ENCODE data around the gene METTL25B. TPM values are rescaled to one million over a fixed set of nuclear protein-coding genes. Genes with fewer than 3 reads are reported as not detected.

METTL25B gene
- total RNA-seq, 4 donors from 2014 or later = 3.5 to 69.7 (median 29.4) TPM

- no peak for DNase-seq
- intact Hi-C loops (cut with DNase I; ENCODE audit: low total_unique reads) = loop anchor here (2.0 to 10.0 kb wide), 2 partner anchors 34 to 194 kb away; no protein-coding TSS in a partner anchor
- no peaks in the 10 kb centered on the region for H3K9me3 ChIP-seq
- TF ChIP-seq, protein P1, sequence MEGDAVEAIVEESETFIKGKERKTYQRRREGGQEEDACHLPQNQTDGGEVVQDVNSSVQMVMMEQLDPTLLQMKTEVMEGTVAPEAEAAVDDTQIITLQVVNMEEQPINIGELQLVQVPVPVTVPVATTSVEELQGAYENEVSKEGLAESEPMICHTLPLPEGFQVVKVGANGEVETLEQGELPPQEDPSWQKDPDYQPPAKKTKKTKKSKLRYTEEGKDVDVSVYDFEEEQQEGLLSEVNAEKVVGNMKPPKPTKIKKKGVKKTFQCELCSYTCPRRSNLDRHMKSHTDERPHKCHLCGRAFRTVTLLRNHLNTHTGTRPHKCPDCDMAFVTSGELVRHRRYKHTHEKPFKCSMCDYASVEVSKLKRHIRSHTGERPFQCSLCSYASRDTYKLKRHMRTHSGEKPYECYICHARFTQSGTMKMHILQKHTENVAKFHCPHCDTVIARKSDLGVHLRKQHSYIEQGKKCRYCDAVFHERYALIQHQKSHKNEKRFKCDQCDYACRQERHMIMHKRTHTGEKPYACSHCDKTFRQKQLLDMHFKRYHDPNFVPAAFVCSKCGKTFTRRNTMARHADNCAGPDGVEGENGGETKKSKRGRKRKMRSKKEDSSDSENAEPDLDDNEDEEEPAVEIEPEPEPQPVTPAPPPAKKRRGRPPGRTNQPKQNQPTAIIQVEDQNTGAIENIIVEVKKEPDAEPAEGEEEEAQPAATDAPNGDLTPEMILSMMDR (IDR thresholded peaks at IDR 0.05) = no peak
- no peak for TF ChIP-seq POLR2A (IDR thresholded peaks at IDR 0.05)
- H3K4me1 ChIP-seq = no peaks in the 10 kb centered on the region
- no peaks in the 10 kb centered on the region for H3K27me3 ChIP-seq
- H3K27ac ChIP-seq = peak overlapping the region in 1 of 2 donors; percentile 1
- H3K4me3 ChIP-seq = no peak overlapping the region
- no peaks in the 10 kb centered on the region for H3K36me3 ChIP-seq
These were observed 37.1 kb upstream of the METTL25B start for GRCh38 chr1:156691191-156691590.

- Histone ChIP-seq H3K4me1 (no peaks in the 10 kb centered on the region), H3K4me3 (no peak overlapping the region), H3K27me3 (no peaks in the 10 kb centered on the region), H3K9me3 (no peaks in the 10 kb centered on the region), H3K36me3 (no peaks in the 10 kb centered on the region), H3K27ac (peak overlapping the region in 1 of 2 donors; percentile 38)
- DNase-seq = no peak
- TF ChIP-seq, protein P1 (IDR thresholded peaks at IDR 0.05) = no peak
- no peak for TF ChIP-seq POLR2A (IDR thresholded peaks at IDR 0.05)
- intact Hi-C loops (cut with DNase I; ENCODE audit: low total_unique reads) = loop anchor here (2.0 to 10.0 kb wide), 2 partner anchors 33 to 193 kb away; no protein-coding TSS in a partner anchor
These were observed 36.4 kb upstream of the METTL25B start for GRCh38 chr1:156691665-156692440.

DNA sequence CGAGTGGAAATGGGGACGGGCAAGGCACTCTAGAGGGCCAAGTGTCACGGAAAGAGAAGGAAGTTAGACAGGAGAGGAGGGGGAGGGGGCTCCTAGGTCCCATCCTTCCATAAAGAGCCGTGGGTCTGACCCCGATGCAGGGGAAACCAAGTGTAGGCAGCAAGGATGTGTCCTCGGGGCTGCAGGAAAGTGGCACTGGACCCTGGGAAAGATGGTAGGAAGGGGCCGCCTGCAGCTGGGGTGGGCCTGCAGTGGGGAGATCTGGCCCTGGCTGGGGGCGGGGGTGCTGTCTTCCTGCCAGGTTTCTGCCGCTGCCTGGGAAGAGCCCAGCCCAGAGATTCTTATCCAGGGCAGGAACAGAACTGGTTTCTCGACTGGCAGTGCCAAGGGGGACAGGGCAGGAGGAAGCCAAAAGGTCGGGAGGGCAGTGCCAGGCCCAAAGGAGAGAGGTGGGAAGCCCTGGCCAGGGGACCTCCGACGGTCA, 35.8 kb upstream of the METTL25B start:
- Histone ChIP-seq H3K27ac (no peak overlapping the region), H3K27me3 (no peaks in the 10 kb centered on the region), H3K36me3 (no peaks in the 10 kb centered on the region), H3K9me3 (no peaks in the 10 kb centered on the region), H3K4me1 (no peaks in the 10 kb centered on the region), H3K4me3 (no peak overlapping the region)
- DNase-seq = no peak
- intact Hi-C loops (cut with DNase I; ENCODE audit: low total_unique reads) = loop anchor here (10.0 kb wide), 1 partner anchor 192 kb away; no protein-coding TSS in a partner anchor
- TF ChIP-seq, protein P1 (IDR thresholded peaks at IDR 0.05) = no peak
- TF ChIP-seq POLR2A (IDR thresholded peaks at IDR 0.05) = no peak

GRCh38 chr1:156692925-156693847, 35.1 kb upstream of the METTL25B start:
- Histone ChIP-seq H3K4me1 (no peaks in the 10 kb centered on the region), H3K9me3 (no peaks in the 10 kb centered on the region), H3K27me3 (no peaks in the 10 kb centered on the region), H3K27ac (peak overlapping the region in 1 of 2 donors; percentile 21), H3K36me3 (no peaks in the 10 kb centered on the region), H3K4me3 (no peak overlapping the region)
- intact Hi-C loops (cut with DNase I; ENCODE audit: low total_unique reads) = loop anchor here (10.0 kb wide), 1 partner anchor 192 kb away; no protein-coding TSS in a partner anchor
- TF ChIP-seq POLR2A (IDR thresholded peaks at IDR 0.05) = no peak
- DNase-seq = no peak

GRCh38 chr1:156693848-156694689, 34.2 kb upstream of the METTL25B start:
- no peak overlapping the region for H3K27ac ChIP-seq
- H3K9me3 ChIP-seq = no peaks in the 10 kb centered on the region
- H3K4me1 ChIP-seq = no peaks in the 10 kb centered on the region
- no peak for TF ChIP-seq POLR2A (IDR thresholded peaks at IDR 0.05)
- TF ChIP-seq, protein P1 (IDR thresholded peaks at IDR 0.05) = no peak
- intact Hi-C loops (cut with DNase I; ENCODE audit: low total_unique reads) = loop anchor here (10.0 kb wide), 1 partner anchor 191 kb away; no protein-coding TSS in a partner anchor
- no peak overlapping the region for H3K4me3 ChIP-seq
- no peaks in the 10 kb centered on the region for H3K27me3 ChIP-seq
- no peaks in the 10 kb centered on the region for H3K36me3 ChIP-seq
- DNase-seq = no peak

Data from uterus (tissue), 4 donors.